ENCODE results near the gene RSBN1.

RSBN1 gene

GRCh38 chr1:113804421-113805255 lies 7.6 kb downstream of the RSBN1 start:
- TF ChIP-seq POLR2AphosphoS5 (IDR thresholded peaks at IDR 0.05; ENCODE audit: low read depth, low read length) (no peak), FOXP2 (optimal IDR thresholded peaks at IDR 0.05; ENCODE audit: borderline replicate concordance, extremely low read depth, extremely low read length, insufficient read depth) (no peak), REST (IDR thresholded peaks at IDR 0.05; ENCODE audit: insufficient read depth in 1 of 2, low read depth in 2 of 2, low read length in 2 of 2) (no peak), TAF1 (IDR thresholded peaks at IDR 0.05; ENCODE audit: borderline replicate concordance, insufficient read depth, low read length) (no peak), SIN3A (IDR thresholded peaks at IDR 0.05; ENCODE audit: borderline replicate concordance, insufficient read depth, low read length) (no peak)

- TF ChIP-seq TAF1 (IDR thresholded peaks at IDR 0.05; ENCODE audit: borderline replicate concordance, insufficient read depth, low read length) (no peak), POLR2AphosphoS5 (IDR thresholded peaks at IDR 0.05; ENCODE audit: low read depth, low read length) (no peak), SIN3A (IDR thresholded peaks at IDR 0.05; ENCODE audit: borderline replicate concordance, insufficient read depth, low read length) (no peak), FOXP2 (optimal IDR thresholded peaks at IDR 0.05; ENCODE audit: borderline replicate concordance, extremely low read depth, extremely low read length, insufficient read depth) (no peak), REST (IDR thresholded peaks at IDR 0.05; ENCODE audit: insufficient read depth in 1 of 2, low read depth in 2 of 2, low read length in 2 of 2) (no peak)
Measured at GRCh38 chr1:113802367-113803007, 9.8 kb downstream of the RSBN1 start.

GRCh38 chr1:113800487-113800886 lies 11.8 kb downstream of the RSBN1 start:
- TF ChIP-seq FOXP2 (optimal IDR thresholded peaks at IDR 0.05; ENCODE audit: borderline replicate concordance, extremely low read depth, extremely low read length, insufficient read depth), result no peak
- no peak for TF ChIP-seq POLR2AphosphoS5 (IDR thresholded peaks at IDR 0.05; ENCODE audit: low read depth, low read length)
- TF ChIP-seq REST (IDR thresholded peaks at IDR 0.05; ENCODE audit: insufficient read depth in 1 of 2, low read depth in 2 of 2, low read length in 2 of 2), result no peak
- no peak for TF ChIP-seq SIN3A (IDR thresholded peaks at IDR 0.05; ENCODE audit: borderline replicate concordance, insufficient read depth, low read length)
- no peak for TF ChIP-seq TAF1 (IDR thresholded peaks at IDR 0.05; ENCODE audit: borderline replicate concordance, insufficient read depth, low read length)

GRCh38 chr1:113797472-113797871 lies 14.8 kb downstream of the RSBN1 start:
- no peak for TF ChIP-seq POLR2AphosphoS5 (IDR thresholded peaks at IDR 0.05; ENCODE audit: low read depth, low read length)
- no peak for TF ChIP-seq SIN3A (IDR thresholded peaks at IDR 0.05; ENCODE audit: borderline replicate concordance, insufficient read depth, low read length)
- TF ChIP-seq REST (IDR thresholded peaks at IDR 0.05; ENCODE audit: insufficient read depth in 1 of 2, low read depth in 2 of 2, low read length in 2 of 2), result no peak
- TF ChIP-seq TAF1 (IDR thresholded peaks at IDR 0.05; ENCODE audit: borderline replicate concordance, insufficient read depth, low read length), result no peak
- no peak for TF ChIP-seq FOXP2 (optimal IDR thresholded peaks at IDR 0.05; ENCODE audit: borderline replicate concordance, extremely low read depth, extremely low read length, insufficient read depth)
